ENCODE measurements around the gene XYLT1. TPM values are rescaled to one million over a fixed set of nuclear protein-coding genes. Genes with fewer than 3 reads are reported as not detected.

The XYLT1 gene
- total and polyA plus RNA-seq, 5 donors: 2.5 to 37.8 (median 11.7) TPM

DNA sequence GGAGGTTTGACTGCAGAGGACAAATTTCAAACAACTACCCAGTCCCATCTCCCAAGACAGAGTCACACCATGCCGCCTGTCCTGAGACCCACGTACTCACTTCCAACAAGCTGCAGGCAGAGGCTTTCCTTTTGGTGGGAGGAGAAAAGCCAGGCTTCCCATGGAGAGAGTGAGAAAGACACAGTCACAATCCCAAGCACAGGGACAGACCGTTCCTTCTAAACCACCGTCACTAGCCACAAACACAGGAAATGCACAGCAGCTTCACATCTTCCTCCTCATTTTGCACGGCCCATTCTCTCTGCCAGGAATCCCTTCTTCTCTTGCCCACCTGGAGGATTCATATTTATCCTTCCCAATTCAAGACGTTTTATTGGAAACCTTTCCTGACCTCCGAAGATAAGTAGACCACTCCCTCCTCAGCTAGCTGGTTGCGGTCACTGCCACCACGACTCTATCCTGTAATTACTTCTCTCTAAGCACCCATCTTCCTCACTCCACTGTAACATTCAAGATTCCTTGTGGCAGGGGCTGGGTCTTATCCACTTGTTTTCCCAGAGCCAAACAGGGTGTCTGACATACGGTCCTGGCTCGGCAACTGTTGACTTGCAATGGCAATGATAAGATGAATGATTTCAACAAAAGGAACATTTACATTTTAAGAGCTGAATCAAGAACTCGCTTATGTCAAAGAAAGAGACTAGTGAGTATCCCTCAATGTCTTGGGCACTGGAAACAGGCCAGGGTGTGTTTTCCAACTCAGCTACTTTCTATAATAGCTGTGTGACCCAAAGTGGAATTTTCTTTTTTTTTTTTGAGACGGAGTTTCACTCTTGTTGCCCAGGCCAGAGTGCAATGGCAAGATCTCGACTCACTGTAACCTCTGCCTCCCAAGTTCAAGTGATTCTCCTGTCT lies 87.6 kb downstream of the XYLT1 start:
- Histone ChIP-seq H3K27ac (ENCODE audit: low read length) (peak overlapping the region; percentile 8), H3K27me3 (ENCODE audit: control insufficient read depth, insufficient read depth) (no peaks in the 10 kb centered on the region), H3K4me3 (ENCODE audit: low read length) (no peak overlapping the region), H3K9me3 (ENCODE audit: control insufficient read depth, low read length) (no peaks in the 10 kb centered on the region), H3K4me1 (ENCODE audit: control insufficient read depth, insufficient read depth, low read length) (peaks cover 5% of the 10 kb centered on the region)
- no peak for DNase-seq
- intact Hi-C loops (cut with DNase I): no loop called here
- peak; percentile 13 to 30 for ATAC-seq
- WGBS: 41% methylated on average over 14 of the region's 14 CpGs

- Histone ChIP-seq H3K9me3 (ENCODE audit: control insufficient read depth, low read length) (no peaks in the 10 kb centered on the region), H3K27me3 (ENCODE audit: control insufficient read depth, insufficient read depth) (no peaks in the 10 kb centered on the region), H3K4me1 (ENCODE audit: control insufficient read depth, insufficient read depth, low read length) (peaks cover 5% of the 10 kb centered on the region), H3K27ac (ENCODE audit: low read length) (no peak overlapping the region), H3K4me3 (ENCODE audit: low read length) (no peak overlapping the region)
- 60% methylated on average over 6 of the region's 6 CpGs for WGBS
- DNase-seq (no peak), ATAC-seq (peak in 1 of 2 donors; percentile 7)
- intact Hi-C loops (cut with DNase I): no loop called here
Observed at GRCh38 chr16:17382514-17382913, 88.2 kb downstream of the XYLT1 start.

DNA sequence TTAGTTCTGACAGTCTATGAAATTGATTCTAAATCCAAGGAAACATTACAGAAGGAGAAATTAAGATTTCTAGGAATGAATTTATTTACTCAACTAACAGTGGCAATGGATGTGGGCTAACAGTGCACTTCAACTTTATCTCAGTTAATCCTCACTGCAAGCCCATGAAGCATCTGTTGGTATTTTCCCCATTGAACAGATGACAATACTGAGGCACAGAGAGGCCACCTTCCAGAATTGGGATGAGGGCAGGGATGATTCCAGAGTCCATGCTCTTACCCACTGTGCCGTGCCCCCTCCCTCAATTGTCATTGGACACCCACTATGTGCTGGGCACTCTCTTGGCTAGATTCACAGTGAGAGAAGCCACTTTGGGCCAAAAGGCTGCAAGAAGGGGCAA lies 89.0 kb downstream of the XYLT1 start:
- no peak overlapping the region for H3K27ac ChIP-seq (ENCODE audit: low read length)
- no peak overlapping the region for H3K4me3 ChIP-seq (ENCODE audit: low read length)
- intact Hi-C loops (cut with DNase I): no loop called here
- DNase-seq (no peak), ATAC-seq (no peak)
- H3K9me3 ChIP-seq (ENCODE audit: control insufficient read depth, low read length): no peaks in the 10 kb centered on the region
- H3K4me1 ChIP-seq (ENCODE audit: control insufficient read depth, insufficient read depth, low read length): peaks cover 7% of the 10 kb centered on the region
- 51% methylated on average over 1 of the region's 1 CpG for WGBS
- no peaks in the 10 kb centered on the region for H3K27me3 ChIP-seq (ENCODE audit: control insufficient read depth, insufficient read depth)

DNA sequence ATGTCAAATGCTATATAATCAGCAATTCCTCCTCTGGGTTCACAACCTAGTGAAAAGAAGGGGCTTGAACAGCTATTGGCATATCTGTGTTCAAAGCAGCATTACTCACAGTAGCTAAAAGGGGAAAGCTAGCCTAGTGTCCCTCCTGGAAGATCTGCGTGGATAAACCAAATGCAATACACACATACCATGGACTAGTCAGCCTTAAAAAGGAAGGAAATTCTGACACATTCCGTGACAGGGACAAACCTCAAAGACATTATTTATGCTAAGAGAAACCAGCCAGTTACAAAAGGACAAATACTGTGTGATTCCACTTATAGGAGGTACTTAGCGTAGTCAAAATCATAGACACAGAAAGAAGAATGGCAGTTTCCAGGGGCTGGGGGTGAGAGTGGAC lies 90.1 kb downstream of the XYLT1 start:
- Histone ChIP-seq H3K27ac (ENCODE audit: low read length) (no peak overlapping the region), H3K9me3 (ENCODE audit: control insufficient read depth, low read length) (no peaks in the 10 kb centered on the region), H3K4me1 (ENCODE audit: control insufficient read depth, insufficient read depth, low read length) (peaks cover 9% of the 10 kb centered on the region), H3K4me3 (ENCODE audit: low read length) (no peak overlapping the region), H3K27me3 (ENCODE audit: control insufficient read depth, insufficient read depth) (no peaks in the 10 kb centered on the region)
- intact Hi-C loops (cut with DNase I): no loop called here
- no peak for DNase-seq
- whole genome bisulfite sequencing: 56% methylated on average over 3 of the region's 3 CpGs
- ATAC-seq: peak in 1 of 2 donors; percentile 13

- Histone ChIP-seq H3K9me3 (ENCODE audit: control insufficient read depth, low read length) (no peaks in the 10 kb centered on the region), H3K27ac (ENCODE audit: low read length) (peak overlapping the region; percentile 76), H3K4me3 (ENCODE audit: low read length) (peak overlapping the region; percentile 29), H3K4me1 (ENCODE audit: control insufficient read depth, insufficient read depth, low read length) (peaks cover 12% of the 10 kb centered on the region), H3K27me3 (ENCODE audit: control insufficient read depth, insufficient read depth) (no peaks in the 10 kb centered on the region)
- intact Hi-C loops (cut with DNase I): loop anchor here in 2 of 4 donors (10.0 kb wide), 2 partner anchors 56 to 86 kb away; no protein-coding TSS in a partner anchor
- ATAC-seq: peak; percentile 75
- DNase-seq: peak; percentile 41 to 83 (median 79)
- 18% methylated on average over 7 of the region's 7 CpGs for WGBS
Observed at GRCh38 chr16:17379121-17379571, 91.6 kb downstream of the XYLT1 start.

DNA sequence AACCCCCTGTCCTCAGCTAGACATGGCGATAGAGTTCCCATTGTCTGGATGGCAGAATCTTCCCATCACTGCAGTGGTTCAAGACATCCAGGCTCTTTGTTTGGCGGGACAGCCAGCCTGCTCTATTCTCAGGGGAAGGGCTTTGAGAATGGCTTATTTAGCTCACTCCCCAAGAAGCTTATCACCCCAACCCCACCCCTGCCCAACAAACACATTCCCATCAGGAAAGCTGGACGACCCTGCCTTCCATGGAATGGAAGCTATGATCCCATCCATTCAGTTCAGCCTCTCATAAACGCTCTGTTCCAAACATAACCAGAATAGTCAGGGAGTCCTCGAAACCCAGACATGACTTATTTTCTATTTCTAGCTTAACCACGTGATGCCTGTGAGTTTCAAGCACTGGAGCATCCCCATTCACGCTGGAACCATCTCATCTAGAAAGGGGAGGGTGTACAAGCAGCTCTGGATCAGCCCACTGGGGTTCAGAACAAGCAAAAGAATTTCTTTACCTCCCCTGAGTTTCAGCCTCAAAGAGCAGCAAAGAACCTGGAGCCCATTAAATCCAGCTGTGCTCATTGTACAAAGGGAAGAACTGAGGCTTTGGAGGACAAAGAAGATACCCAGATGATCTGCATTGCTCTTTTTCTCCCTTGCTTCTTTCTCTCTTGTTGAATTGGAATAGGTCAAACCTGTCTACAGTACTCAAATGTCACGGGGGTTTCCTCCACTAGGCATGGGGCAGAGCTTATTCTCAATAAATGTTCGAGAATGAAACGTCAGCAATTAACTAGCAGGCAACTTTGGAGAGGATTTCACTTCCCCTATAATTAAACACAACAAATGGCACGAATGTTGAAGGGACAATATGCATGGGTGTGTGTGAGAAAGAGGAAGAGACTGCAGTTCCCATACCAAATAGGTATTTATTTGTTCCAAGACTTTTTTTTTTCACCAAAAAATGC lies 93.1 kb downstream of the XYLT1 start:
- DNase-seq (no peak), ATAC-seq (peak; percentile 72 to 78)
- Histone ChIP-seq H3K4me3 (ENCODE audit: low read length) (no peak overlapping the region), H3K27ac (ENCODE audit: low read length) (peak overlapping the region; percentile 91), H3K27me3 (ENCODE audit: control insufficient read depth, insufficient read depth) (no peaks in the 10 kb centered on the region), H3K4me1 (ENCODE audit: control insufficient read depth, insufficient read depth, low read length) (peaks cover 12% of the 10 kb centered on the region), H3K9me3 (ENCODE audit: control insufficient read depth, low read length) (no peaks in the 10 kb centered on the region)
- 23% methylated on average over 11 of the region's 11 CpGs for WGBS
- intact Hi-C loops (cut with DNase I): loop anchor here in 2 of 4 donors (10.0 kb wide), 2 partner anchors 57 to 87 kb away; no protein-coding TSS in a partner anchor

- intact Hi-C loops (cut with DNase I): loop anchor here in 2 of 4 donors (10.0 kb wide), 2 partner anchors 59 to 89 kb away; no protein-coding TSS in a partner anchor
- Histone ChIP-seq H3K27ac (ENCODE audit: low read length) (no peak overlapping the region), H3K4me3 (ENCODE audit: low read length) (no peak overlapping the region), H3K9me3 (ENCODE audit: control insufficient read depth, low read length) (no peaks in the 10 kb centered on the region), H3K4me1 (ENCODE audit: control insufficient read depth, insufficient read depth, low read length) (peaks cover 10% of the 10 kb centered on the region), H3K27me3 (ENCODE audit: control insufficient read depth, insufficient read depth) (no peaks in the 10 kb centered on the region)
- WGBS: 54% methylated on average over 17 of the region's 17 CpGs
- ATAC-seq (peak; percentile 34 to 40), DNase-seq (no peak)
Observed at GRCh38 chr16:17375461-17376304, 95.1 kb downstream of the XYLT1 start.

GRCh38 chr16:17374668-17375255 lies 96.0 kb downstream of the XYLT1 start:
- intact Hi-C loops (cut with DNase I): loop anchor here in 2 of 4 donors (10.0 kb wide), 2 partner anchors 60 to 90 kb away; no protein-coding TSS in a partner anchor

DNA sequence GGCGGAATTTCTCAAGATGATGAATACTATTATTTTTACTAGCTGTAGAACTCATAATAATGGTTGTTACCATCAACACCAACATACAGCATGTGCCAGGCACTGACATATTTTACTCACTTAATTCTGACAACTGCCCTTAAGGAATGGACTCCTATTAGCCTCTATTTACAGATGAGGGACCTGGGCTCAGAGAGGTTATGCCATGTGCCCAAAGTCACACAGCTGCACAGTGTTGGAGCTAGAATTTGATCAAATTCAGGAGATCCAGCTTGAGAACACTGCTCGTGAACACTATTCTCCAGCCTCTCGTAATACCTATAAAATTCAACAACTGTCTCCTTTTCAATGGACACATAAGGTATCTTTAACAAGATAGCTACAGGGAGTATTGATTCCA lies 97.2 kb downstream of the XYLT1 start:
- DNase-seq (no peak), ATAC-seq (no peak)
- Histone ChIP-seq H3K4me3 (ENCODE audit: low read length) (no peak overlapping the region), H3K27ac (ENCODE audit: low read length) (no peak overlapping the region), H3K4me1 (ENCODE audit: control insufficient read depth, insufficient read depth, low read length) (peaks cover 7% of the 10 kb centered on the region), H3K27me3 (ENCODE audit: control insufficient read depth, insufficient read depth) (no peaks in the 10 kb centered on the region), H3K9me3 (ENCODE audit: control insufficient read depth, low read length) (no peaks in the 10 kb centered on the region)
- WGBS: 99% methylated on average over 3 of the region's 3 CpGs
- intact Hi-C loops (cut with DNase I): loop anchor here in 2 of 4 donors (10.0 kb wide), 2 partner anchors 61 to 91 kb away; no protein-coding TSS in a partner anchor

More at GRCh38 chr16:17374668-17375255, 96.0 kb downstream of the XYLT1 start:
- WGBS: 92% methylated on average over 3 of the region's 3 CpGs
- Histone ChIP-seq H3K4me1 (ENCODE audit: control insufficient read depth, insufficient read depth, low read length) (peaks cover 10% of the 10 kb centered on the region), H3K27me3 (ENCODE audit: control insufficient read depth, insufficient read depth) (no peaks in the 10 kb centered on the region), H3K27ac (ENCODE audit: low read length) (no peak overlapping the region), H3K9me3 (ENCODE audit: control insufficient read depth, low read length) (no peaks in the 10 kb centered on the region), H3K4me3 (ENCODE audit: low read length) (no peak overlapping the region)
- no peak for ATAC-seq
- no peak for DNase-seq
